GM23248 (cell line): ENCODE results near the gene NAALADL2.

ENCODE experiments used
- EZH2 ChIP-seq: fragments of 200-600 bp; sonication (generic); IDR thresholded peaks from 2 replicates; pipeline ENCODE4 v1.6.1; 2018; ENCODE audit warnings: antibody characterized with exemption, mild to moderate bottlenecking; ENCODE audit not compliant: insufficient read depth, poor library complexity, severe bottlenecking
- EZH2phosphoT487 ChIP-seq: fragments of 200-600 bp; sonication (generic); IDR thresholded peaks from 2 replicates; pipeline ENCODE4 v1.6.1; 2018; ENCODE audit warnings: antibody characterized with exemption, moderate library complexity, mild to moderate bottlenecking, low read depth; ENCODE audit not compliant: insufficient read depth

DNA sequence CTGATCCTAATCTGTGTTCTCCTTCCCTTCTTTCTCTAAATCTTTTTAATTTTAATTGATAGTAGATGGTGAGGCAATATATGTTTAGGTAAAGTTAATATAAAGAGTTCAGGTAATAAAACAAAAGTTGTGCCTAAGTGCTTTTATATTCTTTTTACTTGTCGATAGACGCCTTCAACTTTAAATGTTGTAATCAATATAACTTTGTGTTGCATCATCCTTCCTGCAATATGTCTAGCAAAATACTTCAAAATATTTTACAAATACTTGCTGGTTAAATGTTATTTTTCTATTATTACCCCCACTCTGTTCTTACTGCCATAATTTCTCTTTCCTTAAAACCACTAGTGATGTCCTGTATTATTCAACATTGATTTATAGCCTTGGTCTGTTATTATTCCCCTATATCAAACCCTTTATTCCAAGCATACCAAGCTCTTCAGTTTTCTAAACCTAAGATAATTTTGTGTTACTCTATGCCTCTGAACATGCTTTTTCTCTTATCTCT, 92.4 kb downstream of the NAALADL2 start:
- TF ChIP-seq EZH2 (no peak), EZH2phosphoT487 (no peak)
